ENCODE data around the gene TRMT6.

TRMT6 gene

DNA sequence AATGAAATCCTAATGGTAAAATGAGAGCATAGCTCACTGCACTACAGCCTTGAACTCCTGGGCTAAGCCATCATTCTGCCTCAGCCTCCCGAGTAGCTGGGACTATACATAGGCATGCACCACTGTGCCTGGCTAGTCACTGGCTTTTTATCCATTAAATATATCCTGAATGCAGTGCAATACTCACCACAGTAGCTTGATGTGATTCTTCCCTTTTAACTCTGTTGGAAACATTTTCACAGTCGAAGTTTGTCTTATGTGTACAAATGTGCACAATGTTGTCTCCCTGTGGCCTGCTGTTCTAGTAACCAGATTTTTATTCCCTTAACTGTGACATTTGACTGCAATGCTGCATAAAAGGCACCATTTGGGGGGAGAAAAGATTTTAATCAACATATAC is 56.7 kb downstream of the TRMT6 start:
- no peak for DNase-seq

DNA sequence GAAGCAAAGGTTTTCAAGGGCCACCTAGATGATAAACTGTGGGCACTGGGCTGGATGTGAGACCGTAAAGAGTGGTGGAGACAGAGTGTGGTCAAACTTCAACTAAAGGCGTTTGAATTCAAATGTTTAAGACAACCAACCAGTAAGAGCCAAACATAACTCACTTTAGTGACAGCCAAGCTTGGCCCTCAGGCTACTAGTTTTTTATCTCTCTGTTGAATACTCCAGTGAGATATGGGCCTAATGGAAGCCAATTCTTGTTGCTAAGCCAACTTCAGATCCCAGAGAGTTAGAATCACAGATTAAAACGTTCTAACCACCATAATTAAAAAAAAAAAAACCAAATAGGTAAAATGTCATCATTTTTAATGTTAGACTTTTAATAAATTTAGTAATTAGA is 57.3 kb downstream of the TRMT6 start:
- no peak for DNase-seq

DNA sequence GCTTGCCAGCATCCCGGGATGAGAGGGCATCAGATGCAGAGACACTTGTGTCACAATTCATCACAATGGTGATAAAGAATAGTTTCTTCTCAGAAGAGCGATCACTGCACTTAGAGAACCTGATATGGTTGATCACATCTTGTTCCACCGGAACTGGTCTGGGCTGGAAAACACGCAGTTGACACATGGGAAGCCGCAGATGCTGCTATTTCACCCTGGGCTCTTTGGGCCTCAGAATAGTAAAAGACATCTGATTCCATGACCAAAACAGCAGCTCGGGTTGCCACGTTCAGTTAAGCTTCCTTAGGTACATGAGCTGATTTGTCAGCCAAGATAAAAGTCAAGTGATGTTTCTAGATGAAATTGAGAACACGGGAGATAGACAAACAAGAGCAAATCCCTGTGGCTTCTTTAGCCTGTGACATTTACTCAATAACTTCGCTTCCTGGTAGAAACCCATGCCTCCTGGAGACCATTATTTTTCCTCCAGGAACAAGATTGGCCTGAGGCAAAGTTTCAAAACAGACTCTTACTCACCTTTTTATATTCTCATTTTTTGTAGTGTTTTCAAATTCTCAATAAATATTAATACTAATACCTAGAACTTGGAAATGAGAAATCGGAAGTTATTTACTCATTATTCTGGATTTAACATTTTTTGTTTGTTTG is 59.4 kb downstream of the TRMT6 start:
- peak; percentile 14 for DNase-seq

DNA sequence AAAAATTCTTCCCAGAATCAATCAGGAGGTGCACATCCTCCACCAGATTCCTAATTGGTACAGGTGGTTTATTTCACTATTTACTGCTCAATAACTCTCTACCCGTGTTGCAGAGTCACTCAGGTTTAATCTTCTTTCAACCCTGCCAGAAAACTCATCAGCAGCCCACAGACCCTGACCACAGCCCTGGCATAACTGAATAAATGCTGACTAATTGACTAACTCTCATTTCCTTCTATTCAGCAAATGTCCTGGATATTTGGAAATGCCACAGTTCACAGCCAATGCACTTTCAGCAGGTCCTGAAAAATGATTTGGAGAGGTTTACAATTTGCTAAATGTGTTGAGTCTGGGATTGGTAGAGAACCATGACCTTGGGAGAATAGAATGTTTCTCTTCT is 62.3 kb downstream of the TRMT6 start:
- DNase-seq = no peak

DNA sequence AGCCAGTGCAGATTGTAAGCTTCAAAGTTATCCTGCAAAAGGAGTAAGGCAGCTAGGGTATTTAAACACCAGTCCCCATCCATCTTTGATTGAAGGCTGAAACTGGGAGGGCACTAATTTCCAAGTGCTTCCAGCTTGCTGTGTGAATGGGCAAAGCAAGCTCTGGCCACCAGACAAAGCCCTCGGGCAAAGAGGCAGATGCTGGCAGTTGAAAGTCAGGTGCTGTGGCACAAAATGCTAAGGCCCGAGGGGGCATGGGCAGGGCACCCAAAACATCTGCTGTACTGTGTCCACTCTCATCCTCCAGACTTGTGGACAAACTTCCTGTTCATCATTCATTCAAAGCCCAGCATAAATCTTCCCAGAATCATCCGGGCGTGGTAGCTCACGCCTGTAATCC is 62.9 kb downstream of the TRMT6 start:
- DNase-seq = no peak
